AG08396 (cell line): ENCODE results near the gene PLCD3.

Experiments
- DNase-seq: peaks from one replicate; pipeline ENCODE4 v3.0.0; 2012; ENCODE audit warnings: low spot score, mixed read lengths

PLCD3 gene

GRCh38 chr17:45101883-45102811, 30.2 kb downstream of the PLCD3 start:
- no peak for DNase-seq

GRCh38 chr17:45101546-45101882, 30.8 kb downstream of the PLCD3 start:
- no peak for DNase-seq

GRCh38 chr17:45098869-45099616, 33.3 kb downstream of the PLCD3 start:
- peak; percentile 84 for DNase-seq

- DNase-seq = no peak
Measured at GRCh38 chr17:45098081-45098868, 34.0 kb downstream of the PLCD3 start.

- no peak for DNase-seq
Measured at GRCh38 chr17:45096926-45097325, 35.4 kb downstream of the PLCD3 start.

GRCh38 chr17:45096141-45096540, 36.2 kb downstream of the PLCD3 start:
- peak; percentile 39 for DNase-seq

- peak; percentile 13 for DNase-seq
Measured at GRCh38 chr17:45093444-45094110, 38.7 kb downstream of the PLCD3 start.

GRCh38 chr17:45092911-45093430, 39.3 kb downstream of the PLCD3 start:
- peak; percentile 95 for DNase-seq

GRCh38 chr17:45091778-45092425, 40.4 kb downstream of the PLCD3 start:
- peak; percentile 12 for DNase-seq

- DNase-seq = peak; percentile 5
Measured at GRCh38 chr17:45090711-45091110, 41.6 kb downstream of the PLCD3 start.

GRCh38 chr17:45088741-45089140, 43.6 kb downstream of the PLCD3 start:
- no peak for DNase-seq

GRCh38 chr17:45087978-45088377, 44.3 kb downstream of the PLCD3 start:
- DNase-seq = no peak

GRCh38 chr17:45087504-45087975, 44.8 kb downstream of the PLCD3 start:
- DNase-seq = peak; percentile 35

GRCh38 chr17:45086865-45087503, 45.3 kb downstream of the PLCD3 start:
- no peak for DNase-seq

GRCh38 chr17:45086391-45086790, 45.9 kb downstream of the PLCD3 start:
- DNase-seq = no peak

GRCh38 chr17:45081047-45081703, 51.1 kb downstream of the PLCD3 start:
- DNase-seq = no peak

- DNase-seq = no peak
Measured at GRCh38 chr17:45077643-45078042, 54.7 kb downstream of the PLCD3 start.

- DNase-seq = peak; percentile 58
Measured at GRCh38 chr17:45073414-45074070, 58.8 kb downstream of the PLCD3 start.

- no peak for DNase-seq
Measured at GRCh38 chr17:45070809-45071208, 61.5 kb downstream of the PLCD3 start.
